Common myeloid progenitor, CD34-positive (primary cell): ENCODE measurements around the gene RXYLT1.

Experiments used
- CTCF ChIA-PET: fragments of 350-600 bp; sonication (Branson Sonifier 250); formaldehyde crosslinking; loops from one replicate; lab custom pipeline; 2021; ENCODE audit warnings: antibody characterized with exemption; lab: Charles Lee
- POLR2A ChIA-PET: fragments of 350-600 bp; sonication (Branson Sonifier 250); formaldehyde crosslinking; loops from one replicate; lab custom pipeline; 2021; ENCODE audit warnings: antibody characterized with exemption; lab: Charles Lee
- DNase-seq, 3 donors: peaks; one replicate each; pipeline versions ENCODE4 v3.0.0 to v3.0.0-alpha.2; 2013
- H3K27ac ChIP-seq, 2 experiments: 1 replicate in 1 of 2; 2 replicates in 1 of 2; pipeline ENCODE4 v1.7.0; 2013; ENCODE audit warnings: inconsistent platforms in 2 of 2, low read length in 2 of 2, mild to moderate bottlenecking in 2 of 2, low read depth in 1 of 2, moderate library complexity in 1 of 2; ENCODE audit not compliant: severe bottlenecking in 2 of 2, insufficient read depth in 1 of 2, poor library complexity in 1 of 2
- H3K27me3 ChIP-seq, 5 experiments: replicated peaks in 2 of 5; 1 replicate in 3 of 5; 2 replicates in 2 of 5; pipeline versions ENCODE4 v1.6.1 to v1.7.0; 2013; ENCODE audit warnings: low read length in 4 of 5, mild to moderate bottlenecking in 2 of 5, moderate library complexity in 2 of 5, inconsistent platforms in 1 of 5; ENCODE audit not compliant: insufficient read depth in 5 of 5, control insufficient read depth in 4 of 5
- H3K36me3 ChIP-seq, 4 experiments: 1 replicate in 2 of 4; 2 replicates in 2 of 4; pipeline versions ENCODE4 v1.6.1 to v1.7.0; 2013; ENCODE audit warnings: low read length in 3 of 4, control low read depth in 1 of 4, mild to moderate bottlenecking in 1 of 4; ENCODE audit not compliant: control insufficient read depth in 4 of 4, insufficient read depth in 4 of 4
- H3K4me1 ChIP-seq, 4 experiments: 1 replicate in 3 of 4; 2 replicates in 1 of 4; pipeline versions ENCODE4 v1.6.1 to v1.7.1; 2013; ENCODE audit warnings: low read length in 3 of 4, mild to moderate bottlenecking in 3 of 4, control low read depth in 1 of 4, inconsistent platforms in 1 of 4, moderate library complexity in 1 of 4; ENCODE audit not compliant: control insufficient read depth in 4 of 4, insufficient read depth in 4 of 4; ENCODE audit errors: control extremely low read depth in 1 of 4
- H3K4me3 ChIP-seq, 7 experiments: 1 replicate in 4 of 7; 2 replicates in 3 of 7; pipeline versions ENCODE4 v1.5.1 to v1.7.0; 2013; ENCODE audit warnings: mild to moderate bottlenecking in 7 of 7, low read length in 6 of 7, moderate library complexity in 6 of 7, inconsistent platforms in 2 of 7, low read depth in 2 of 7, control low read depth in 1 of 7; ENCODE audit not compliant: insufficient read depth in 4 of 7, control insufficient read depth in 1 of 7; ENCODE audit errors: extremely low read depth in 1 of 7
- H3K9me3 ChIP-seq, 5 experiments: 1 replicate in 4 of 5; 2 replicates in 1 of 5; pipeline versions ENCODE4 v1.6.1 to v1.7.1; 2013; ENCODE audit warnings: low read length in 4 of 5, mild to moderate bottlenecking in 2 of 5, inconsistent platforms in 1 of 5, low read depth in 1 of 5, moderate library complexity in 1 of 5; ENCODE audit not compliant: control insufficient read depth in 4 of 5, insufficient read depth in 2 of 5; ENCODE audit errors: control extremely low read depth in 1 of 5
- WGBS: methylation state at CpG from one replicate; pipeline ENCODE4 v1.1.5; 2013; ENCODE audit not compliant: insufficient coverage; 5-methylcytosine and 5-hydroxymethylcytosine counted together

Gene RXYLT1

GRCh38 chr12:63811334-63811733 lies 31.6 kb downstream of the RXYLT1 start:
- H3K4me1 ChIP-seq = peaks cover 0 to 22% (median 11%) of the 10 kb centered on the region in 4 experiments
- no peak for DNase-seq
- peaks cover 4 to 24% (median 18%) of the 10 kb centered on the region in 4 experiments for H3K36me3 ChIP-seq
- POLR2A ChIA-PET = no interaction called here
- CTCF ChIA-PET = interaction anchor here (1.1 to 1.3 kb wide), 2 partner anchors 9 to 16 kb away, joined by 3 to 4 read pairs; no protein-coding TSS in a partner anchor
- H3K4me3 ChIP-seq = no peak overlapping the region
- WGBS = 96% methylated on average over 2 of the region's 2 CpGs
- no peaks in the 10 kb centered on the region for H3K9me3 ChIP-seq
- H3K27me3 ChIP-seq = no peaks in the 10 kb centered on the region
- no peak overlapping the region for H3K27ac ChIP-seq

GRCh38 chr12:63811755-63812154 lies 32.0 kb downstream of the RXYLT1 start:
- Histone ChIP-seq H3K27ac (no peak overlapping the region), H3K4me1 (peaks cover 0 to 22% (median 11%) of the 10 kb centered on the region in 4 experiments), H3K9me3 (no peaks in the 10 kb centered on the region), H3K27me3 (no peaks in the 10 kb centered on the region), H3K4me3 (no peak overlapping the region), H3K36me3 (peaks cover under 1 to 20% (median 14%) of the 10 kb centered on the region in 4 experiments)
- ChIA-PET CTCF (interaction anchor here (1.3 kb wide), 1 partner anchor 10 kb away, joined by 3 read pairs; no protein-coding TSS in a partner anchor), POLR2A (no interaction called here)
- no peak for DNase-seq
- 64% methylated on average over 2 of the region's 2 CpGs for WGBS

- WGBS = no CpG with 5 or more reads among the region's 4 CpGs
- peak overlapping the region in 1 of 2 experiments; percentile 5 for H3K27ac ChIP-seq
- peaks cover 0 to 10% (median 0%) of the 10 kb centered on the region in 5 experiments for H3K9me3 ChIP-seq
- no peaks in the 10 kb centered on the region for H3K27me3 ChIP-seq
- H3K36me3 ChIP-seq = peaks cover 0 to 5% (median 0%) of the 10 kb centered on the region in 4 experiments
- peaks cover 0 to 22% (median 11%) of the 10 kb centered on the region in 4 experiments for H3K4me1 ChIP-seq
- CTCF ChIA-PET = interaction anchor here (1.3 kb wide), 1 partner anchor 9 kb away, joined by 5 read pairs; no protein-coding TSS in a partner anchor
- peak in 1 of 3 donors; percentile 5 for DNase-seq
- POLR2A ChIA-PET = no interaction called here
- no peak overlapping the region for H3K4me3 ChIP-seq
These were observed 34.5 kb downstream of the RXYLT1 start for GRCh38 chr12:63814146-63814772.

GRCh38 chr12:63815482-63815852 lies 35.8 kb downstream of the RXYLT1 start:
- Histone ChIP-seq H3K27ac (no peak overlapping the region), H3K4me1 (peaks cover 0 to 22% (median 11%) of the 10 kb centered on the region in 4 experiments), H3K4me3 (no peak overlapping the region), H3K27me3 (no peaks in the 10 kb centered on the region), H3K9me3 (peaks cover 0 to 10% (median 3%) of the 10 kb centered on the region in 5 experiments), H3K36me3 (no peaks in the 10 kb centered on the region)
- ChIA-PET POLR2A (no interaction called here), CTCF (no interaction called here)
- WGBS = no CpG with 5 or more reads among the region's 3 CpGs
- no peak for DNase-seq

GRCh38 chr12:63816031-63816430 lies 36.3 kb downstream of the RXYLT1 start:
- 90% methylated on average over 6 of the region's 6 CpGs for whole genome bisulfite sequencing
- no peak overlapping the region for H3K27ac ChIP-seq

GRCh38 chr12:63820427-63820826 lies 40.7 kb downstream of the RXYLT1 start:
- no peak for DNase-seq
- POLR2A ChIA-PET = interaction anchor here (0.8 kb wide), 1 partner anchor 852 kb away, joined by 7 read pairs; no protein-coding TSS in a partner anchor
- Histone ChIP-seq H3K27ac (no peak overlapping the region), H3K27me3 (no peaks in the 10 kb centered on the region), H3K4me3 (no peak overlapping the region), H3K4me1 (peaks cover 0 to 9% (median 2%) of the 10 kb centered on the region in 4 experiments), H3K9me3 (peaks cover 0 to 11% (median 3%) of the 10 kb centered on the region in 5 experiments), H3K36me3 (no peaks in the 10 kb centered on the region)
- CTCF ChIA-PET = interaction anchor here (0.9 to 1.5 kb wide), 2 partner anchors 14 to 23 kb away, joined by 3 read pairs; no protein-coding TSS in a partner anchor
- no CpG with 5 or more reads among the region's 1 CpG for WGBS

More at GRCh38 chr12:63816031-63816430, 36.3 kb downstream of the RXYLT1 start:
- no peak overlapping the region for H3K4me3 ChIP-seq
- POLR2A ChIA-PET = no interaction called here
- peaks cover 0 to 22% (median 11%) of the 10 kb centered on the region in 4 experiments for H3K4me1 ChIP-seq
- no peak for DNase-seq
- peaks cover 0 to 10% (median 3%) of the 10 kb centered on the region in 5 experiments for H3K9me3 ChIP-seq
- CTCF ChIA-PET = interaction anchor here (1.5 kb wide), 1 partner anchor 9 kb away, joined by 3 read pairs; no protein-coding TSS in a partner anchor
- H3K27me3 ChIP-seq = no peaks in the 10 kb centered on the region
- no peaks in the 10 kb centered on the region for H3K36me3 ChIP-seq

GRCh38 chr12:63821781-63822251 lies 42.1 kb downstream of the RXYLT1 start:
- WGBS = 39% methylated on average over 38 of the region's 38 CpGs
- POLR2A ChIA-PET = no interaction called here
- peak overlapping the region in 5 of 7 experiments; percentile 2 to 78 (median 69) for H3K4me3 ChIP-seq
- peaks cover 0 to 11% (median 3%) of the 10 kb centered on the region in 5 experiments for H3K9me3 ChIP-seq
- DNase-seq = peak in 1 of 3 donors; percentile 41
- no peaks in the 10 kb centered on the region for H3K36me3 ChIP-seq
- CTCF ChIA-PET = interaction anchor here (1.2 kb wide), 1 partner anchor 19 kb away, joined by 3 read pairs; no protein-coding TSS in a partner anchor
- H3K27me3 ChIP-seq = no peaks in the 10 kb centered on the region
- H3K4me1 ChIP-seq = no peaks in the 10 kb centered on the region
- H3K27ac ChIP-seq = no peak overlapping the region
